Caco-2 (cell line): ENCODE data around the gene FBXO17. TPM values are rescaled to one million over a fixed set of nuclear protein-coding genes. Genes with fewer than 3 reads are reported as not detected.
"Not testable (repeated sequence)": the region's sequence is repeated elsewhere in the genome, so short reads cannot be mapped to it uniquely, and the experiment has no call there.

Experiments
- BruUV-seq: library from RNA; stranded (reverse); fragments of 400-500 nt; replicated peaks from 2 replicates; lab custom pipeline; 2021; lab: Mats Ljungman, UMichigan
- CTCF ChIA-PET: fragments of 300-600 bp; sonication (Branson Sonifier 250); formaldehyde crosslinking; loops from one replicate; lab custom pipeline; 2022; ENCODE audit warnings: antibody characterized with exemption; lab: Charles Lee
- POLR2A ChIA-PET: fragments of 300-600 bp; sonication (Branson Sonifier 250); formaldehyde crosslinking; loops from one replicate; lab custom pipeline; 2022; ENCODE audit warnings: antibody characterized with exemption; lab: Charles Lee
- DNase-seq, 2 experiments: peaks; one replicate each; pipeline versions ENCODE4 v3.0.0 to v3.0.0-alpha.2; 2020 to 2022
- H3K27me3 ChIP-seq: replicated peaks from 2 replicates; pipeline ENCODE4 v1.6.0; 2011; ENCODE audit warnings: low read length; ENCODE audit not compliant: control insufficient read depth, insufficient read depth
- H3K36me3 ChIP-seq: 2 replicates; pipeline ENCODE4 v1.5.1; 2011; ENCODE audit warnings: low read length; ENCODE audit not compliant: control insufficient read depth, insufficient read depth
- H3K4me1 ChIP-seq: fragments of 250-450 bp; sonication (Bioruptor Pico); 2 replicates; pipeline ENCODE4 v1.5.1; 2020; ENCODE audit warnings: mild to moderate bottlenecking
- H3K4me3 ChIP-seq: 2 replicates; pipeline ENCODE4 v1.5.1; 2011; ENCODE audit warnings: low read depth, mild to moderate bottlenecking, control low read depth, low read length
- H3K9me3 ChIP-seq: fragments of 250-450 bp; sonication (Bioruptor Pico); 2 replicates; pipeline ENCODE4 v1.5.1; 2020; ENCODE audit warnings: mild to moderate bottlenecking, moderate library complexity
- H3K27ac Mint-ChIP-seq: one replicate; pipeline ENCODE4 v1.8.0; 2022; ENCODE audit warnings: mixed read lengths; ENCODE audit not compliant: unreplicated experiment
- H3K27me3 Mint-ChIP-seq: one replicate; pipeline ENCODE4 v1.8.0; 2022; ENCODE audit warnings: mixed read lengths; ENCODE audit not compliant: insufficient read depth, unreplicated experiment
- H3K36me3 Mint-ChIP-seq: one replicate; pipeline ENCODE4 v1.8.0; 2022; ENCODE audit warnings: mild to moderate bottlenecking, mixed read lengths; ENCODE audit not compliant: insufficient read depth, unreplicated experiment
- H3K4me1 Mint-ChIP-seq: one replicate; pipeline ENCODE4 v1.8.0; 2022; ENCODE audit warnings: low read depth, mixed read lengths; ENCODE audit not compliant: unreplicated experiment
- H3K4me3 Mint-ChIP-seq: one replicate; pipeline ENCODE4 v1.8.0; 2022; ENCODE audit warnings: mild to moderate bottlenecking, moderate library complexity, mixed read lengths; ENCODE audit not compliant: unreplicated experiment
- H3K9me3 Mint-ChIP-seq: one replicate; pipeline ENCODE4 v1.8.0; 2022; ENCODE audit warnings: mixed read lengths; ENCODE audit not compliant: unreplicated experiment
- CTCF ChIP-seq, 2 experiments: fragments of 200-600 bp in 1 of 2; IDR thresholded peaks; 1 replicate in 1 of 2; 2 replicates in 1 of 2; pipeline versions ENCODE4 v1.5.1 to v1.8.0; 2011 to 2022; ENCODE audit warnings: antibody characterized with exemption in 1 of 2, control low read depth in 1 of 2, inconsistent platforms in 1 of 2, low read depth in 1 of 2, low read length in 1 of 2, mild to moderate bottlenecking in 1 of 2, moderate library complexity in 1 of 2; ENCODE audit not compliant: insufficient read depth in 1 of 2, severe bottlenecking in 1 of 2, unreplicated experiment in 1 of 2
- intact Hi-C: fragments of 100-400 bp; cut with micrococcal nuclease; formaldehyde crosslinking; loops from one replicate; pipeline ENCODE4 v1.10.0; 2022; ENCODE audit not compliant: unreplicated experiment
- total RNA-seq: library from RNA; stranded (reverse); gene quantifications from 2 replicates; pipeline ENCODE4 v1.2.3, GENCODE V29; 2022

Gene FBXO17
- total RNA-seq, 1 experiment from 2014 or later, result 42.8 TPM

GRCh38 chr19:39003188-39003587, 27.6 kb upstream of the FBXO17 start:
- CTCF ChIA-PET, result no interaction called here

GRCh38 chr19:39001041-39001440, 25.5 kb upstream of the FBXO17 start:
- H3K4me3 ChIP-seq, result no peak overlapping the region
- no peaks in the 10 kb centered on the region for H3K36me3 ChIP-seq
- no TSS peak for BruUV-seq
- no peaks in the 10 kb centered on the region for H3K36me3 Mint-ChIP-seq
- CTCF ChIA-PET, result no interaction called here
- H3K27me3 ChIP-seq, result no peaks in the 10 kb centered on the region
- H3K27ac Mint-ChIP-seq, result no peak overlapping the region
- H3K4me1 ChIP-seq, result peaks cover 2% of the 10 kb centered on the region
- peaks cover 3% of the 10 kb centered on the region for H3K4me1 Mint-ChIP-seq
- no peaks in the 10 kb centered on the region for H3K27me3 Mint-ChIP-seq
- no peaks in the 10 kb centered on the region for H3K9me3 ChIP-seq
- no peak for TF ChIP-seq CTCF (IDR thresholded peaks at IDR 0.05; ENCODE audit: insufficient read depth in 1 of 2, low read depth in 1 of 2, low read length in 1 of 2, severe bottlenecking in 1 of 2, unreplicated experiment in 1 of 2)
- H3K4me3 Mint-ChIP-seq, result no peak overlapping the region
- H3K9me3 Mint-ChIP-seq, result no peaks in the 10 kb centered on the region
- POLR2A ChIA-PET, result no interaction called here
- intact Hi-C loops, result no loop called here
- no peak for DNase-seq

More at GRCh38 chr19:39003188-39003587, 27.6 kb upstream of the FBXO17 start:
- DNase-seq, result no peak
- Histone ChIP-seq H3K27me3 (no peaks in the 10 kb centered on the region), H3K36me3 (no peaks in the 10 kb centered on the region), H3K4me1 (no peaks in the 10 kb centered on the region), H3K9me3 (no peaks in the 10 kb centered on the region), H3K4me3 (no peak overlapping the region)
- no peaks in the 10 kb centered on the region for H3K9me3 Mint-ChIP-seq
- intact Hi-C loops, result no loop called here
- no peak for TF ChIP-seq CTCF (IDR thresholded peaks at IDR 0.05; ENCODE audit: insufficient read depth in 1 of 2, low read depth in 1 of 2, low read length in 1 of 2, severe bottlenecking in 1 of 2, unreplicated experiment in 1 of 2)
- POLR2A ChIA-PET, result interaction anchor here (0.6 kb wide), 1 partner anchor 73 kb away, joined by 9 read pairs; no protein-coding TSS in a partner anchor
- no peak overlapping the region for H3K27ac Mint-ChIP-seq
- no TSS peak for BruUV-seq
- H3K36me3 Mint-ChIP-seq, result no peaks in the 10 kb centered on the region
- H3K4me1 Mint-ChIP-seq, result no peaks in the 10 kb centered on the region
- no peaks in the 10 kb centered on the region for H3K27me3 Mint-ChIP-seq
- H3K4me3 Mint-ChIP-seq, result no peak overlapping the region

GRCh38 chr19:38997576-38997975, 22.0 kb upstream of the FBXO17 start:
- ChIA-PET POLR2A (interaction anchor here (0.6 kb wide), 1 partner anchor 67 kb away, joined by 5 read pairs; the partner anchor contains the start of gene MRPS12), CTCF (interaction anchor here (0.6 to 1.2 kb wide), 2 partner anchors 36 to 41 kb away, joined by 3 to 4 read pairs; no protein-coding TSS in a partner anchor)
- intact Hi-C loops, result not testable (repeated sequence)

More at GRCh38 chr19:38997576-38997975, 22.0 kb upstream of the FBXO17 start:
- peaks cover 17% of the 10 kb centered on the region for H3K4me1 ChIP-seq
- H3K27me3 Mint-ChIP-seq, H3K27ac Mint-ChIP-seq, H3K4me3 Mint-ChIP-seq, H3K4me3 ChIP-seq, H3K36me3 Mint-ChIP-seq, H3K27me3 ChIP-seq, H3K36me3 ChIP-seq, H3K9me3 ChIP-seq, DNase-seq, H3K9me3 Mint-ChIP-seq, BruUV-seq: not testable (repeated sequence)
- peaks cover 13% of the 10 kb centered on the region for H3K4me1 Mint-ChIP-seq
